K562 (cell line): ENCODE data around the gene STK16. TPM values are rescaled to one million over a fixed set of nuclear protein-coding genes. Genes with fewer than 3 reads are reported as not detected.

Experiments
- EP300 ChIP-seq: IDR thresholded peaks from 2 replicates; pipeline ENCODE4 v1.6.1; 2012; ENCODE audit warnings: low read length, improper control_type of control experiment
- GABPB1 ChIP-seq: sonication (generic); formaldehyde crosslinking; IDR thresholded peaks from 2 replicates; pipeline ENCODE4 v1.8.0; 2022; ENCODE audit warnings: mild to moderate bottlenecking, missing genetic modification reagents
- HMGN3 ChIP-seq: IDR thresholded peaks from 2 replicates; pipeline ENCODE4 v1.6.1; 2011; ENCODE audit warnings: borderline replicate concordance, low read depth, mild to moderate bottlenecking, mixed read lengths, low read length; ENCODE audit not compliant: insufficient read length; ENCODE audit errors: extremely low read depth
- LEF1 ChIP-seq: fragments of 450-650 bp; IDR thresholded peaks from 2 replicates; pipeline ENCODE4 v1.6.1; 2016; ENCODE audit warnings: mild to moderate bottlenecking
- MCM2 ChIP-seq: fragments of 450-650 bp; IDR thresholded peaks from 2 replicates; pipeline ENCODE4 v1.6.1; 2017; ENCODE audit warnings: low read depth, mild to moderate bottlenecking
- MEF2D ChIP-seq: conservative IDR thresholded peaks from 2 replicates; pipeline ENCODE4 v1.6.1; 2016; ENCODE audit warnings: low read depth, missing genetic modification characterization, missing compliant biosample characterization
- MTA3 ChIP-seq: fragments of 450-650 bp; formaldehyde crosslinking; IDR thresholded peaks from 2 replicates; pipeline ENCODE4 v1.6.1; 2017; ENCODE audit warnings: mild to moderate bottlenecking, borderline replicate concordance
- RFX1 ChIP-seq: fragments of 450-650 bp; IDR thresholded peaks from 2 replicates; pipeline ENCODE4 v1.6.1; 2016; ENCODE audit warnings: mild to moderate bottlenecking, moderate library complexity
- SREBF1 ChIP-seq: fragments of 150-350 bp; IDR thresholded peaks from 2 replicates; pipeline ENCODE4 v1.6.1; 2014; ENCODE audit warnings: antibody characterized with exemption, low read depth, low read length, borderline replicate concordance
- STAT5A ChIP-seq: IDR thresholded peaks from 2 replicates; pipeline ENCODE4 v1.6.1; 2012; ENCODE audit warnings: low read length, inconsistent platforms, borderline replicate concordance
- YBX1 ChIP-seq: fragments of 450-650 bp; IDR thresholded peaks from 2 replicates; pipeline ENCODE4 v1.7.1; 2016; ENCODE audit warnings: mild to moderate bottlenecking
- ZNF24 ChIP-seq: fragments of 450-650 bp; IDR thresholded peaks from 2 replicates; pipeline ENCODE4 v1.6.1; 2016
- ZNF584 ChIP-seq: fragments of 200-800 bp; sonication (Bioruptor generic); IDR thresholded peaks from 2 replicates; pipeline ENCODE4 v1.6.1; 2016; ENCODE audit warnings: low read depth, mild to moderate bottlenecking, missing genetic modification characterization, missing compliant biosample characterization
- polyA plus RNA-seq, 8 experiments: library from polyadenylated mRNA; depleted of rRNA in 4 of 8; stranded (reverse) in 5 of 8; unstranded in 3 of 8; fragments of >200 nt; fragmentation: Nextera tagmentation in 2 of 8; fragmentation: Illumina TruSeq in 1 of 8; extraction: Ambion mirVana in 2 of 8; extraction: Trizol in 1 of 8; gene quantifications; 2 replicates each; pipeline versions ENCODE4 v1.2.1 to v1.2.3, GENCODE V29; 2011 to 2014; ENCODE audit warnings: inconsistent platforms in 1 of 8, missing spikeins in 1 of 8
- total RNA-seq, 7 experiments: library from RNA; depleted of rRNA in 6 of 7; stranded (reverse); fragments of >200 nt in 6 of 7; fragmentation: Illumina TruSeq in 2 of 7; extraction: Trizol in 2 of 7; gene quantifications; 2 replicates each; pipeline versions ENCODE4 v1.2.1 to v1.2.3, GENCODE V29; 2011 to 2021; ENCODE audit warnings: low replicate concordance in 1 of 7
- TF ChIP-seq, protein P1 (sequence below): fragments of 250-450 bp; sonication (Bioruptor Pico); IDR thresholded peaks from 2 replicates; pipeline ENCODE4 v1.8.0; 2022; ENCODE audit warnings: moderate library complexity, mild to moderate bottlenecking, inconsistent platforms
- TF ChIP-seq, protein P2 (sequence below): fragments of 450-650 bp; conservative IDR thresholded peaks from 2 replicates; pipeline ENCODE4 v1.6.1; 2016; ENCODE audit warnings: missing genetic modification characterization, low read depth, mild to moderate bottlenecking, control low read depth, missing compliant biosample characterization

STK16 gene
- total and polyA plus RNA-seq, 9 of the 15 experiments (the other 6 are each of a cell fraction or from before 2014, with no cell fraction given): 5.4 to 36.2 (median 17.8) TPM

DNA sequence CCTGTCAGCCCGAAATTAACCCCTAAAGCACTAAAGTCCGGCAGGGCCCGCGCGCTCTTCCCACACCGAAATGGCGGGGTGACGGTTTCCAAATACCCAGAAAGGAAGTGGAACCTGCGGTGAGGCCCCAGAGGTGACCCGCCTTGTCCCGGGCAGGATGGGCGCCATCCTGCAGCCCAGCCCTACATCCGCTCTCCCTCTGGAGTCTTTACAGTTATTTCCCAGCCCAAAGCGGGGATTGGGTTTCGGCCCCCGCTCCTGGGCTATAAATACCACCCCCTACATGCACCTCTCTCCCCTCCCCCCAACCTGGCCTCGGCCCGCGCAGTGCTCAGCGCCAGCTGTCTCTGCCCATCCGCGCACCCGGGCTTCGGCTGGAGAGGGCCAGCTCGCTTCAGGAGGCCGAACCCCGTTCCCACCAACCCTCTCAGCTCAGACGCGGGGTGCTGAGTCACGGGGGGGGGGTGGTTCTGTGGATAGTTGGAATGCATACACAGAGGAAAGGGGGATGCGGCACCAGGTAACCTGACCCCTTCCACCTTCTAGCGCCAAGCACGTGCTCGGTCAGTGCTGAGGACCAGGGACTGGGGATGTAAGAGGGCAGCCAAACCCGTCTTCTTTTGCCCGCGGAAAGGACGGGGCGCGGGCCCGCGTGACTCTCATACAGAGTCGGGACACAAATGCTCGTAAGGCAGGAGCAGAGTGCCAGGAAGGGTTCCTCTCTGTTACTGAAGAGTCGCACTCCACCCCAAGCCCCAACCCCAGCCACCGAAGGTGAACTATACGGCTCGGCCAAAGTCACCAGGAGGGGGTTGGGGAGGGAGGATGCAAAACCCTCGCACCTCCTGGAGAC, 7.8 kb downstream of the STK16 start, which contains the start of gene TUBA4B (continued):
- no peak for TF ChIP-seq GABPB1 (CRISPR knock-in tag)
- no peak for TF ChIP-seq YBX1
- TF ChIP-seq RFX1: no peak
- TF ChIP-seq ZNF584: no peak
- TF ChIP-seq, protein P1, sequence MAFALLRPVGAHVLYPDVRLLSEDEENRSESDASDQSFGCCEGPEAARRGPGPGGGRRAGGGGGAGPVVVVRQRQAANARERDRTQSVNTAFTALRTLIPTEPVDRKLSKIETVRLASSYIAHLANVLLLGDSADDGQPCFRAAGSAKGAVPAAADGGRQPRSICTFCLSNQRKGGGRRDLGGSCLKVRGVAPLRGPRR (CRISPR knock-in tag): no peak
- no peak for TF ChIP-seq EP300
- no peak for TF ChIP-seq LEF1
- no peak for TF ChIP-seq SREBF1
- TF ChIP-seq, protein P2, sequence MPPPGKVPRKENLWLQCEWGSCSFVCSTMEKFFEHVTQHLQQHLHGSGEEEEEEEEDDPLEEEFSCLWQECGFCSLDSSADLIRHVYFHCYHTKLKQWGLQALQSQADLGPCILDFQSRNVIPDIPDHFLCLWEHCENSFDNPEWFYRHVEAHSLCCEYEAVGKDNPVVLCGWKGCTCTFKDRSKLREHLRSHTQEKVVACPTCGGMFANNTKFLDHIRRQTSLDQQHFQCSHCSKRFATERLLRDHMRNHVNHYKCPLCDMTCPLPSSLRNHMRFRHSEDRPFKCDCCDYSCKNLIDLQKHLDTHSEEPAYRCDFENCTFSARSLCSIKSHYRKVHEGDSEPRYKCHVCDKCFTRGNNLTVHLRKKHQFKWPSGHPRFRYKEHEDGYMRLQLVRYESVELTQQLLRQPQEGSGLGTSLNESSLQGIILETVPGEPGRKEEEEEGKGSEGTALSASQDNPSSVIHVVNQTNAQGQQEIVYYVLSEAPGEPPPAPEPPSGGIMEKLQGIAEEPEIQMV: no peak
- no peak for TF ChIP-seq MCM2
- TF ChIP-seq MEF2D (tag): no peak
- no peak for TF ChIP-seq ZNF24
- no peak for TF ChIP-seq HMGN3
- no peak for TF ChIP-seq MTA3
- TF ChIP-seq STAT5A: no peak
